Fibroblast of the aortic adventitia (primary cell): ENCODE measurements around the gene SORBS2. TPM values are rescaled to one million over a fixed set of nuclear protein-coding genes. Genes with fewer than 3 reads are reported as not detected.

Source experiments
- DNase-seq: peaks from one replicate; pipeline ENCODE4 v3.0.0-alpha.2; 2010; ENCODE audit warnings: low read depth
- H3K4me3 ChIP-seq: 2 replicates; pipeline ENCODE4 v1.5.1; 2011; ENCODE audit warnings: low read depth, mild to moderate bottlenecking, control low read depth, low read length, moderate library complexity
- total RNA-seq: library from RNA; depleted of rRNA; stranded (reverse); fragments of >200 nt; gene quantifications from 2 replicates; pipeline ENCODE4 v1.2.3, GENCODE V29; 2012; ENCODE audit warnings: low replicate concordance
- TF ChIP-seq, protein P1 (sequence below): IDR thresholded peaks from 2 replicates; pipeline ENCODE4 v1.5.1; 2011; ENCODE audit warnings: mild to moderate bottlenecking, low read length, control low read depth, inconsistent platforms; ENCODE audit not compliant: insufficient read depth

Gene SORBS2
- total RNA-seq, 1 donor = 2.8 TPM

DNA sequence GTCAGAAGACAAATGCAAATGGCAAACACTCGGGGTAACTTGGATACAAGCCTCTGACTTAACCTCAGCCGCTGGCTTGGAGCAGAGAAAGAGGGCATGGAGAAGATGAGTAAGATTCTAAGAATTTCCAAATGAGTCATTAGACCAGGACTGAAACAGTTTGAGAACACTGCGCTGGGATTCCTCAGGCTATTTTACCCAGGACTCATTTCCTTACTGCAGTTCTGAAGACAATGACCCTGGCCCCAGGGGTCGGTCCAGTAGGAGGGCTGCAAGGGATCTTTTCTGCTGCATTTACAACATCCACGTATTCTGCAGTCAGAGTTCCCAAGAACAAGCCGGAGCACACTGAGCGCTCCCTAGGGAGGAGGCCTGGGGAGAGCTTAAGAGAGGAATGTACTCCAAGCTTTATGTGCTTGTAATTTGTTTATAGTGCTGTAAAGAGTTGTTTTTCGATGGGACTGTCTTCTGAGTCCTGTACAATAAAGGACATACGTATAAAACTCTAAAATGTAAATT, 27.3 kb upstream of the SORBS2 start:
- H3K4me3 ChIP-seq = no peak overlapping the region
- peak; percentile 95 for DNase-seq
- TF ChIP-seq, protein P1, sequence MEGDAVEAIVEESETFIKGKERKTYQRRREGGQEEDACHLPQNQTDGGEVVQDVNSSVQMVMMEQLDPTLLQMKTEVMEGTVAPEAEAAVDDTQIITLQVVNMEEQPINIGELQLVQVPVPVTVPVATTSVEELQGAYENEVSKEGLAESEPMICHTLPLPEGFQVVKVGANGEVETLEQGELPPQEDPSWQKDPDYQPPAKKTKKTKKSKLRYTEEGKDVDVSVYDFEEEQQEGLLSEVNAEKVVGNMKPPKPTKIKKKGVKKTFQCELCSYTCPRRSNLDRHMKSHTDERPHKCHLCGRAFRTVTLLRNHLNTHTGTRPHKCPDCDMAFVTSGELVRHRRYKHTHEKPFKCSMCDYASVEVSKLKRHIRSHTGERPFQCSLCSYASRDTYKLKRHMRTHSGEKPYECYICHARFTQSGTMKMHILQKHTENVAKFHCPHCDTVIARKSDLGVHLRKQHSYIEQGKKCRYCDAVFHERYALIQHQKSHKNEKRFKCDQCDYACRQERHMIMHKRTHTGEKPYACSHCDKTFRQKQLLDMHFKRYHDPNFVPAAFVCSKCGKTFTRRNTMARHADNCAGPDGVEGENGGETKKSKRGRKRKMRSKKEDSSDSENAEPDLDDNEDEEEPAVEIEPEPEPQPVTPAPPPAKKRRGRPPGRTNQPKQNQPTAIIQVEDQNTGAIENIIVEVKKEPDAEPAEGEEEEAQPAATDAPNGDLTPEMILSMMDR = no peak

DNA sequence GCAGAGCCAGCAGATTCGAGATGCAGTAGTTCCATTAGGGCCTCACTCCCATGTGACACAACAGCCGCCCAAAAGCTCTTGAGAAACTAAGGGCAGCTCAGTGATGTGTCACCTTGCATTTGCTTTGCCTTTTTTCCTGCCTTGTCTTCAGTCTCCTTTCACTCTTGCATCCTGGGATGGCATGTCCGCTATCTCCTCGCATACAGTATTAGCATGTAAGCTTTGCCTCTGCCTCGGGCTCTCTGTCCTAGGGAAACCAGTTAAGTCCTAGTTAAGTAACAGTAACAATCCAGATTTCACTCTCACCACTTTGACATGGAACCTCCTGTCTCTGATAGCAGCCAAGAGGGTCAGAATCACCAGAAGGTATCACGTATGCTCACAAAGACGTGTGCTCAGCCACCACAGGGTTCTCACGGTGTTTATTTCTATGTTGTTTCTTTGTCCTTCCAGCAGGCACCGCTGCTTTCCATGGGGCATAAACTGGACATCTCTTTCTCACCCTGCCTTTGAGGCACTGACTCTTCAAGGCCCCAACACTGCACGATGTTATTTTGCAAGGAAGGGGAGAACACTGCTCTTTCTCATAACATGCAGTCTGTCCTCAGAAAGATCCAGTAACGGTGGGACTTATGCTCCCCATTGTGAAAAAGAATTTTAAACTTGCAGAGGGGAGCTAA, 26.7 kb upstream of the SORBS2 start:
- TF ChIP-seq, protein P1 = no peak
- peak; percentile 4 for DNase-seq
- H3K4me3 ChIP-seq = no peak overlapping the region

DNA sequence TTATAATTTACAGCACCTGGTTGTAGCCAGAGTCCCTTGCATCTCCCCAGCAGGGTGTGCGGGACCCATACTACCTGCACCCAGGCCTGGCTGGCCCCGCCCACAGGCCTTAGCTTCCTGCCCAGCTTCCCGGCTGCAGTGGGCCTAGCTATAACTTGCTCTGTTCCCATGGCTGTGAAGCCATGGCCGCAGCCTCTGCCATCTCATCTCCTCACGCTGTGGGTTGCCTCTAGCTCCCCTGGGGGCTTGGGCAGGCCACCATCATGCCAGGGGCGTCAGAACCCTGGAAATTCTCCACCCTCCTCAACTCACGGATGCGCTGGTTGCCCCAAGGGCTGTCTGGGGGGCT, 26.1 kb upstream of the SORBS2 start:
- no peak overlapping the region for H3K4me3 ChIP-seq
- TF ChIP-seq, protein P1 = no peak
- DNase-seq = no peak

DNA sequence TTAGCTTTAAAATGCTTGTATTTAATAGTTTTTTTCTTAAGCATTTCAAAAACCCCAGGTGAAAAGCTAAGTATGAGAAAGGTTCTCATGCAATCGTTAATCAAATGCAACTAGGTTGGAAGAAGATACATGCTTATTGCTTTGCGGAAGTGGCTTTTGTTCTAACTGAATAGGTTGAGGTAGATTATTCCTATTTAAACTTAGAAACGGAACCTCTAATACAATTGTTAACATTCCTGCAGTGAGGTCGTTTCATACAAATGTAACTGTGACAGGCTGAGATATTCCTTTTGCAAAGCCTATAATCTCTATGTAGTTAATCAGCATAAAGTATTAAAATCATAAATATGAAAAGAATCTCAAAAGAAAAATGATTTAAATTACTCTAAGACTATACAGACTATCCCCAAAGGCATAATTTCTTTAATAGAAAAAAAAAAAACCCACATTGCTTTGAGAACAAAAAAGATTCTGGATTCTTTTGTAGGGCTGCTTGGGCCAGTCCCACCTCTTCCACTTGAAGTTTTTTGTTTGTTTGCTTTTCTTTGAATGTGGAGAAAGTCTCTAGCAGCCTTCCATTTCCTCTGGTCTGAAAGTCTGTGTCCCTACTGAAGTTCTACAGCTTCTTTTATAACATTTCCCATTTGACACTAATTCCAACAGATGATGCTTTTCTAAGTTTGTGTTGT, 25.6 kb upstream of the SORBS2 start:
- DNase-seq = peak; percentile 8
- H3K4me3 ChIP-seq = no peak overlapping the region
- TF ChIP-seq, protein P1 = no peak

DNA sequence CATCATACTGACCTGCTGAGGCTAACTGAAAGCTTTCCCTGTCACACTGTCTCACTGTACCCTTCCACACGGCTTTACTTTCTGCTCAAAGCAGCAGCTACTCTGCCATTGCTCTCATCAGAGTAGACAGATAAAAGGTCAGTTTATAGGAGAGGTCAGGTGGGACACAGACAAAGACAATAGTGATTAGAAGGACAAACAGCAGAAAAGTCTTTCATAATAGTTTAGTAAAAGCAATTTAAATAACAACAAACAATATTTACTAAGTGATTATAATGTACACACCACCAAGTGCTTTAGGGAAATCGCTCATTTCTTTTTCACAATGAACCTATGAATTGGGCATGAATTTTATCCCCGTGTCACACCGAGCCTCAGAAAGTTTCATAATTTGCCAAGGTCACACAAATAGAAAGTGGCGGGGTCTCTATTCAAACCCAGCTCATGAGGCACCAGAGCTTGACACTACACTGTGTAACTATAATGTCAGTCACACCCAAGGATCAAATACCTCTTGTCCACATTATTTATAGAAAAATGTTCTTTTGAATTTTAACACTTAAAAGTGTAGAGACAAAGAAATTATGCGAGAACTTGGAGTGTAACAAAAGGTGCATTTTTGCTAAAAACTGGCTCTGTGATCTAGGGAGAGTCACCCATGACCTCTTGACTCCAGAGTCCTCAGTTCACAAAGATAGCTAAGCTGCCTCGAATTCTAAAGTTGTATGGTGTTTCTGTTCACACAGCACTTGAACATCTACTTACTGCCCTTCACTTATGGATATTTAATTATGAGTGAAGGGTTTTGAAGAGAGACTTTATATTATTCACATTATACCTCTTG, 24.5 kb upstream of the SORBS2 start:
- no peak for DNase-seq
- H3K4me3 ChIP-seq = no peak overlapping the region
- TF ChIP-seq, protein P1 = no peak

DNA sequence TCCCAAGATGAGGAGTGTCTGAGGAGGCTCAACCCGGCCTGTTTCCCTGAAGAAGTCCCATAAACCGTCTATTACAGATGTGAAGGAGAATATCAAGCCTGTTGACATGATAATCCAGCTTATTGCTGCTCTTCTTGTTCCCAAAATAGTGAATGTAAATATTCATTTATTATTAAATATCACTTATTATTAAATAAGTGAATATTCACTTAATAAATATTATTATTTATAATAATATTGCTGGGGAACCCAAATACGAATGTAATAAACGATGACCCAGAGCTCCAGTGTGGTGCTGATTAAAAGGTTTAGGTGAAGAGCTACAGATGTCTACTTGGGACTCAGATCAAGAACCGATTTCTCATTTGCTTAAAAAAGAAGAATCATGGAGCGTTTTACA, 23.8 kb upstream of the SORBS2 start:
- TF ChIP-seq, protein P1 = no peak
- no peak for DNase-seq

More for the DNA sequence above, 23.8 kb upstream of the SORBS2 start:
- no peak overlapping the region for H3K4me3 ChIP-seq
